ENCODE measurements around the gene CLEC16A.

DNA sequence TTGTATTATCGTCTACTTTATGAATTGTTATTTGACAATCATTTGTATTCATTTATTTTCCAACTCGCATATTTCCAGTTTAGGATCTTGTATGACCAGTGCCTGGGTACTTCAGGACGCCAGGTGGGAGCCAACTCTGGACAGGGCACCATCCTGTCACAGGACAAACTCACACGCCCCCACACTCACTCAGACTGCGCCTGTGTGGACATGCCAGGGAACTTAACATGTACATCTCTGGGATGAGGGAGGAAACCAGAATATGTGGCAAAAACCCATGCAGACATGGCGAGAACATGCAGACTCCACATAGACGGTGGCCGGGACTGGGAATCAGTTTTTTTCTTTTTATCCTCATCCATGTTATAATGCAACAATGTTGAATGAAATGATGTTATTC is 68.5 kb downstream of the CLEC16A start:
- TF ChIP-seq, protein P1, sequence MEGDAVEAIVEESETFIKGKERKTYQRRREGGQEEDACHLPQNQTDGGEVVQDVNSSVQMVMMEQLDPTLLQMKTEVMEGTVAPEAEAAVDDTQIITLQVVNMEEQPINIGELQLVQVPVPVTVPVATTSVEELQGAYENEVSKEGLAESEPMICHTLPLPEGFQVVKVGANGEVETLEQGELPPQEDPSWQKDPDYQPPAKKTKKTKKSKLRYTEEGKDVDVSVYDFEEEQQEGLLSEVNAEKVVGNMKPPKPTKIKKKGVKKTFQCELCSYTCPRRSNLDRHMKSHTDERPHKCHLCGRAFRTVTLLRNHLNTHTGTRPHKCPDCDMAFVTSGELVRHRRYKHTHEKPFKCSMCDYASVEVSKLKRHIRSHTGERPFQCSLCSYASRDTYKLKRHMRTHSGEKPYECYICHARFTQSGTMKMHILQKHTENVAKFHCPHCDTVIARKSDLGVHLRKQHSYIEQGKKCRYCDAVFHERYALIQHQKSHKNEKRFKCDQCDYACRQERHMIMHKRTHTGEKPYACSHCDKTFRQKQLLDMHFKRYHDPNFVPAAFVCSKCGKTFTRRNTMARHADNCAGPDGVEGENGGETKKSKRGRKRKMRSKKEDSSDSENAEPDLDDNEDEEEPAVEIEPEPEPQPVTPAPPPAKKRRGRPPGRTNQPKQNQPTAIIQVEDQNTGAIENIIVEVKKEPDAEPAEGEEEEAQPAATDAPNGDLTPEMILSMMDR (IDR thresholded peaks at IDR 0.05), result no peak
- TF ChIP-seq POLR2A (IDR thresholded peaks at IDR 0.05), result no peak
